Measurements from ENCODE around the gene EHD4.

The EHD4 gene

GRCh38 chr15:41942886-41943285 lies 29.5 kb downstream of the EHD4 start:
- no peak for TF ChIP-seq JUND (IDR thresholded peaks at IDR 0.05; ENCODE audit: low read depth)
- DNase-seq (ENCODE audit: low read depth in 1 of 2, low spot score in 1 of 2), result no peak

GRCh38 chr15:41941644-41942415 lies 30.5 kb downstream of the EHD4 start:
- in situ Hi-C loops (cut with HindIII; ENCODE audit: low pct_unique_long_range_greater_than_20kb, low sequenced_read_pairs), result no loop called here
- DNase-seq (ENCODE audit: low read depth in 1 of 2, low spot score in 1 of 2), result no peak
- TF ChIP-seq JUND (IDR thresholded peaks at IDR 0.05; ENCODE audit: low read depth), result no peak

More at GRCh38 chr15:41942886-41943285, 29.5 kb downstream of the EHD4 start:
- in situ Hi-C loops (cut with HindIII; ENCODE audit: low pct_unique_long_range_greater_than_20kb, low sequenced_read_pairs), result no loop called here

GRCh38 chr15:41940441-41940857 lies 31.9 kb downstream of the EHD4 start:
- DNase-seq (ENCODE audit: low read depth in 1 of 2, low spot score in 1 of 2), result no peak
- TF ChIP-seq JUND (IDR thresholded peaks at IDR 0.05; ENCODE audit: low read depth), result no peak
- in situ Hi-C loops (cut with HindIII; ENCODE audit: low pct_unique_long_range_greater_than_20kb, low sequenced_read_pairs), result no loop called here

DNA sequence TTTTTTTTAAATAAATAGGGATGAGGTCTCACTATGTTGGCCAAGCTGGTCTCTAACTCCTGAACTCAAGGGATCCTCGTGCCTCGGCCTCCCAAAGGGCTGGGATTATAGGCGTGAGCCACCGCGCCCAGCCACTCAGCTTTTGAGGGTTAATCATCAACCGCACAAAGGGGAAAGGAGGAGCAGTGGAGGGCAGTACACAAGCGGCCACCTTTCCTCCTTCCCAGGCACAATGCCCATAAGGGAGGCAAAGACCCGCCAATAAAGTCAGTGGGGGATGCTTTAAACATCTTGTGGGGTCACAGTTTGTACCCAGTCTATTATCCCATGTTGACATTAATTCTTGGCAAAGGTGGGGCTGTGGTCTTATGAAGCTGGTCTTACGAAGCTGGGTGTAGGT lies 32.4 kb downstream of the EHD4 start:
- TF ChIP-seq JUND (IDR thresholded peaks at IDR 0.05; ENCODE audit: low read depth), result no peak
- no peak for DNase-seq (ENCODE audit: low read depth in 1 of 2, low spot score in 1 of 2)
- in situ Hi-C loops (cut with HindIII; ENCODE audit: low pct_unique_long_range_greater_than_20kb, low sequenced_read_pairs), result no loop called here

- in situ Hi-C loops (cut with HindIII; ENCODE audit: low pct_unique_long_range_greater_than_20kb, low sequenced_read_pairs), result no loop called here
- TF ChIP-seq JUND (IDR thresholded peaks at IDR 0.05; ENCODE audit: low read depth), result no peak
- DNase-seq (ENCODE audit: low read depth in 1 of 2, low spot score in 1 of 2), result no peak
These were observed 34.8 kb downstream of the EHD4 start for GRCh38 chr15:41937568-41937923.

DNA sequence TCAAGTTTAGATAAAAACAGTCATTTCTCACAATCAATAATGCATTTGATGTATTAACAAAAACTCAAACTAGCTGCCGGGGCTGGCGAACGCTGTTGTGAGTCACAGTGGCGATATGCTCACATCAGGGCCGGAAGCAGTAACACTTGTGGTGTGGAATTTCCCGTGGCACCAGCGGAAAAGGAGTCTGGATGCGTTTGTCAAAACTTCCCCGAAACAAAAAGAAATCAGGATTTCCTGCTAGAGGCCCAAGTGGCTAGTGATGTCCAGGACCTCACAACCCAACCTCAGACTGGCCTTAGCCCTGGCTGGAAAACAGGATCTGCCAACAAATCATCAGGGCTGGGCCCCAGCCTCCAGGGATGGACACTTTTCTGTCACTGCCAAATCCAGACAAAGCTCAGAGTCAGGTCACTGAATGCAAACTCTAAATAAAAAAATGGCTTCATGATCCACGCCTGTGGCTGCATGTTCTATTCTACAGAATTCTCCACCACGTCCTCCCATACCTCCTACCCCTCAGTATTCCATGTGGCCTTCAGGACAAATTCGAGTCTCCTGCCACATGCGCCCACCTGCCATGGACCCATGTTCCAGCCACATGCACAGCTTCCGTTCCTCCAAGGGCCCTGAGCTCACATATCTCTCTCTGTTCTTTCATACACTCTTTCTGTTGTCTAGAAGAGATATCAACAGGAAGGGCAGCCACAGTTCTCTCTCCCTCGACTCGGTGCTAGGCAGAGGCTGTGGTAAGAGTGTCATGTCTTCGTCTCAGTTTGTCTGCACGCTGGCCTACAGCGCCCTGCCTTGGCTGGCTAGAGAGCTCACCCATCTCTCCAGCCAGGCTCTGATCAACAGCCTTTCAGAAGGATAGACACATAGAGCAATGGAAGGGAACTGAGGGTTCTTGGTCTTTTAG lies 35.4 kb downstream of the EHD4 start:
- TF ChIP-seq JUND (IDR thresholded peaks at IDR 0.05; ENCODE audit: low read depth), result no peak
- in situ Hi-C loops (cut with HindIII; ENCODE audit: low pct_unique_long_range_greater_than_20kb, low sequenced_read_pairs), result no loop called here
- DNase-seq (ENCODE audit: low read depth in 1 of 2, low spot score in 1 of 2), result peak in 1 of 2 experiments; percentile 29

DNA sequence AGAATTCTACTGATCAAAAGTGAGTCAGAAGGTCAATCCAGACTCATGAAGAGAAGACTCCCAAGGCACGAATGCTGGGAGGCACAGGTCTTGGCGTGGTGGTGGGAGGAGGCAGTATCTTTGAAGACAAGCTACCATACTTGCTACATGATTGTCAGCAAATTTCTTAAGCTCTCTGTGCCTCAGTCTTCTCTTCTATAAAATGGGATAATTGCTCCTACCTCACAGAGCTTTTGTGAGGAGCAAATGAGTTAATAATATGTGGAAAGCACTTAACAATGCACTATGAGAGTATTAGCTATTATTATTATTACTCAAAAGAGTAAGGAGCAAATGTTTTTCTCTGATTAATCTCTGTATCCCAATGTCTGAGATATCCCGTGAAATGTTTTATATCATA lies 36.2 kb downstream of the EHD4 start:
- no peak for DNase-seq (ENCODE audit: low read depth in 1 of 2, low spot score in 1 of 2)
- in situ Hi-C loops (cut with HindIII; ENCODE audit: low pct_unique_long_range_greater_than_20kb, low sequenced_read_pairs), result no loop called here
- TF ChIP-seq JUND (IDR thresholded peaks at IDR 0.05; ENCODE audit: low read depth), result no peak

- TF ChIP-seq JUND (IDR thresholded peaks at IDR 0.05; ENCODE audit: low read depth), result no peak
- peak in 1 of 2 experiments; percentile 61 for DNase-seq (ENCODE audit: low read depth in 1 of 2, low spot score in 1 of 2)
- in situ Hi-C loops (cut with HindIII; ENCODE audit: low pct_unique_long_range_greater_than_20kb, low sequenced_read_pairs), result no loop called here
These were observed 36.8 kb downstream of the EHD4 start for GRCh38 chr15:41935566-41936020.

DNA sequence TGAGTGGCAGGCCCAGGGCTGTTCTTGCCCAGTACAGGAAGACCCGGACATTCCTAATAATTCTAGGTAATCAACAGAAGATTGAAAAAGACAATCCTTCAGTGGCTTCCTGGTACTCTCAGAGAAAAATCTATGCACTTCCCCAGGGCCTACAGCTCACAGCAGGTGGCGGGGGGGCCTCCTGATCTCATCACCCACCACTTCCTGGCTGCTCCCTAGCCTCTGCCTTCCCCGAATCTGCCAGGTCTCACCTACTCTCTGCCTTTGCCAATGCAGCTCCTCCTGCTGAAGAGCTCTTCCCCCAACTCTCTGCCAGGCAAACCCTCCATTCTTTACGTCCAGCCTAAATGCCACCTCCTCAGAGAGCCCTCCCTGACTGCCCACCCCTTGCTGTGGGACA lies 37.5 kb downstream of the EHD4 start:
- peak in 1 of 2 experiments; percentile 50 for DNase-seq (ENCODE audit: low read depth in 1 of 2, low spot score in 1 of 2)
- in situ Hi-C loops (cut with HindIII; ENCODE audit: low pct_unique_long_range_greater_than_20kb, low sequenced_read_pairs), result no loop called here
- TF ChIP-seq JUND (IDR thresholded peaks at IDR 0.05; ENCODE audit: low read depth), result no peak

DNA sequence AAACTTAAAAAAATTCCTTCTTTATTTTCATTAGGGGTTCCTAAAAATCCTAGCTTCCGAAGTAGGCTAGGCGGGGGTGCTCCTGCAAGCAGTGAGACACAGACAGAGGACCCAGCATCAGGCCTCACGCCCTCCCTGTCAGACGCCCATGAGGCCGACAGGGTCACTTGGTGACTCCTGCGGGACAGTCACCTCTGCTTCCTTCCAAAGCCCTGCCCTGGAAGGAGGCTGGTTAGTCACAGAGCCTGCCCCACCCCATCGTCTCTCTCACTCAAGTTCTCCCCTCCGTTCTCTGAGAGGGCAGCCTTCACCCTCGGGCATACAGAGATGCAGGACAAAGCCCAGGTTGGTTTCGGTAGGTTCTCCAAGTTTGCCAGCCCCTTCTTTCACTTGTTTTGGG lies 38.6 kb downstream of the EHD4 start:
- DNase-seq (ENCODE audit: low read depth in 1 of 2, low spot score in 1 of 2), result no peak
- in situ Hi-C loops (cut with HindIII; ENCODE audit: low pct_unique_long_range_greater_than_20kb, low sequenced_read_pairs), result no loop called here
- no peak for TF ChIP-seq JUND (IDR thresholded peaks at IDR 0.05; ENCODE audit: low read depth)

DNA sequence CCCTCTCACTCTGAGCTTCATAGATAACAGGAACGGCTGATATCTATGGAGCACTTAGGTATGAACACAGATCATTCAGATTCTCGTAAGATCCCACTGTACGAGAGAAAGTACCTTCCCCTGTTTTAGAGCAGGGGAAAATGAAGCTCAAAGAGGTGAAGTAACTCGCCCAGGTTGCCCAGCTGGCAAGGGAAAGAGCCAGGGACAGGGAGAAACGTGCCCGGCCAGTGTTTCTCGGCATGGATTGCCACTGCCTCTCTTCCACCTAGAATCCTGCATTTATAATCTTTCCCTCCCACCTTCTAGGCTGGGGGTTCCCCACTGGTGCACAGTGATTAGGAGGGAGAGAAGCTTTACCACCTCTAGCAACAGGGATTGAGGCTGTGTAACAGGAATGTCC lies 39.0 kb downstream of the EHD4 start:
- no peak for DNase-seq (ENCODE audit: low read depth in 1 of 2, low spot score in 1 of 2)
- in situ Hi-C loops (cut with HindIII; ENCODE audit: low pct_unique_long_range_greater_than_20kb, low sequenced_read_pairs), result no loop called here
- TF ChIP-seq JUND (IDR thresholded peaks at IDR 0.05; ENCODE audit: low read depth), result no peak

- in situ Hi-C loops (cut with HindIII; ENCODE audit: low pct_unique_long_range_greater_than_20kb, low sequenced_read_pairs), result no loop called here
- no peak for TF ChIP-seq JUND (IDR thresholded peaks at IDR 0.05; ENCODE audit: low read depth)
- DNase-seq (ENCODE audit: low read depth in 1 of 2, low spot score in 1 of 2), result no peak
These were observed 39.7 kb downstream of the EHD4 start for GRCh38 chr15:41932511-41933289.

Data from T47D (cell line).